Stimulated activated naive CD8-positive, alpha-beta T cell treated with anti-CD3 and anti-CD28 coated beads, Interleukin-15, Interleukin-2, amounts not matched to agents 100 U/mL and 50 U/mL, for 24 hours (primary cell): Measurements from ENCODE around the gene NISCH.
"Not testable (repeated sequence)": the region's sequence is repeated elsewhere in the genome, so short reads cannot be mapped to it uniquely, and the experiment has no call there.

ENCODE experiments used
- ATAC-seq: fragments of 150-1000 bp; cut with Tn5 transposase; one replicate; pipeline ENCODE4 v1.10.0; 2021
- DNase-seq: peaks from one replicate; pipeline ENCODE4 v3.0.0; 2021

The NISCH gene

GRCh38 chr3:52515192-52515591, 59.8 kb downstream of the NISCH start:
- DNase-seq (no peak), ATAC-seq (no peak)

GRCh38 chr3:52516509-52517195, 61.2 kb downstream of the NISCH start:
- ATAC-seq (no peak), DNase-seq (no peak)

- DNase-seq = no peak
- no peak for ATAC-seq
These were observed 62.7 kb downstream of the NISCH start for GRCh38 chr3:52517796-52518722.

- ATAC-seq (no peak), DNase-seq (no peak)
These were observed 63.5 kb downstream of the NISCH start for GRCh38 chr3:52518723-52519444.

- DNase-seq (no peak), ATAC-seq (no peak)
These were observed 64.2 kb downstream of the NISCH start for GRCh38 chr3:52519445-52520140.

GRCh38 chr3:52520141-52520667, 64.8 kb downstream of the NISCH start:
- ATAC-seq (no peak), DNase-seq (no peak)

- ATAC-seq (no peak), DNase-seq (no peak)
These were observed 65.5 kb downstream of the NISCH start for GRCh38 chr3:52520716-52521487.

- ATAC-seq (no peak), DNase-seq (no peak)
These were observed 66.1 kb downstream of the NISCH start for GRCh38 chr3:52521488-52521824.

- ATAC-seq (no peak), DNase-seq (no peak)
These were observed 66.7 kb downstream of the NISCH start for GRCh38 chr3:52521881-52522650.

GRCh38 chr3:52522651-52523251, 67.3 kb downstream of the NISCH start:
- no peak for DNase-seq
- ATAC-seq = no peak

- DNase-seq = no peak
- ATAC-seq = no peak
These were observed 68.2 kb downstream of the NISCH start for GRCh38 chr3:52523386-52524257.

GRCh38 chr3:52524258-52524751, 68.9 kb downstream of the NISCH start:
- no peak for ATAC-seq
- no peak for DNase-seq

- no peak for ATAC-seq
- DNase-seq = no peak
These were observed 69.6 kb downstream of the NISCH start for GRCh38 chr3:52524752-52525679.

GRCh38 chr3:52525680-52526561, 70.5 kb downstream of the NISCH start:
- DNase-seq (no peak), ATAC-seq (no peak)

GRCh38 chr3:52526671-52527038, 71.3 kb downstream of the NISCH start:
- DNase-seq, ATAC-seq: not testable (repeated sequence)

- no peak for ATAC-seq
These were observed 71.8 kb downstream of the NISCH start for GRCh38 chr3:52527039-52527731.

More at GRCh38 chr3:52527039-52527731, 71.8 kb downstream of the NISCH start:
- DNase-seq = no peak
